ENCODE results near the gene PAM. TPM values are rescaled to one million over a fixed set of nuclear protein-coding genes. Genes with fewer than 3 reads are reported as not detected.

Gene PAM
- total and polyA plus RNA-seq, 7 donors: 14.3 to 261 (median 198) TPM

GRCh38 chr5:102818345-102818744, 63.2 kb downstream of the PAM start:
- Histone ChIP-seq H3K4me1 (peaks cover 0 to 23% (median 12%) of the 10 kb centered on the region in 4 donors), H3K9me3 (no peaks in the 10 kb centered on the region), H3K4me3 (no peak overlapping the region), H3K36me3 (no peaks in the 10 kb centered on the region), H3K27me3 (no peaks in the 10 kb centered on the region), H3K27ac (no peak overlapping the region)
- TF ChIP-seq EP300 (IDR thresholded peaks at IDR 0.05): no peak
- no peak for TF ChIP-seq POLR2AphosphoS5 (IDR thresholded peaks at IDR 0.05)
- no peak for TF ChIP-seq POLR2A (IDR thresholded peaks at IDR 0.05)
- DNase-seq: no peak
- WGBS, 2 donors: 89 to 95% methylated on average over 1 of the region's 1 CpG
- intact Hi-C loops (cut with DNase I): no loop called here

DNA sequence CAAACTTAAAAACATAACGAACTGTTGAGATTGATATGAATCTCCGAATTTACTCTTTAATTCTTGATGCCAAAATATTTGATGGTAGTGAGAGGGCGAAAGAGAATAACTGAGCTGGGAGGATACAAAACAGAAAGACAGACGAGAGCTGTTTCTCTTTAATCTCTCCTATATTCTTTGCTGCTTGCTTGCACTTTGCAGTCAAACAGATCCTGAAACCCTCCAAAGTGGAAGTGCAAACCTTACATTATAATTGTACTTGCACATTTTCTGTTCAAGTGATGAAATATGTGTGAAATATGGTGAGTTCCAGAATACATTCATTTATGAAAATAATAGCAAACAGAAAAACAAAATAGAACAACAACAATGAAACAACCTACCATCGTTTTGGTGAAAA, 63.8 kb downstream of the PAM start:
- Histone ChIP-seq H3K27ac (no peak overlapping the region), H3K27me3 (no peaks in the 10 kb centered on the region), H3K36me3 (no peaks in the 10 kb centered on the region), H3K4me3 (no peak overlapping the region), H3K4me1 (peaks cover 0 to 29% (median 14%) of the 10 kb centered on the region in 4 donors), H3K9me3 (no peaks in the 10 kb centered on the region)
- no peak for DNase-seq
- intact Hi-C loops (cut with DNase I): no loop called here
- 91 to 93% methylated on average over 5 of the region's 5 CpGs for WGBS, 2 donors
- TF ChIP-seq EP300 (IDR thresholded peaks at IDR 0.05): no peak
- TF ChIP-seq POLR2AphosphoS5 (IDR thresholded peaks at IDR 0.05): no peak
- TF ChIP-seq POLR2A (IDR thresholded peaks at IDR 0.05): no peak
- TF ChIP-seq, protein P1, sequence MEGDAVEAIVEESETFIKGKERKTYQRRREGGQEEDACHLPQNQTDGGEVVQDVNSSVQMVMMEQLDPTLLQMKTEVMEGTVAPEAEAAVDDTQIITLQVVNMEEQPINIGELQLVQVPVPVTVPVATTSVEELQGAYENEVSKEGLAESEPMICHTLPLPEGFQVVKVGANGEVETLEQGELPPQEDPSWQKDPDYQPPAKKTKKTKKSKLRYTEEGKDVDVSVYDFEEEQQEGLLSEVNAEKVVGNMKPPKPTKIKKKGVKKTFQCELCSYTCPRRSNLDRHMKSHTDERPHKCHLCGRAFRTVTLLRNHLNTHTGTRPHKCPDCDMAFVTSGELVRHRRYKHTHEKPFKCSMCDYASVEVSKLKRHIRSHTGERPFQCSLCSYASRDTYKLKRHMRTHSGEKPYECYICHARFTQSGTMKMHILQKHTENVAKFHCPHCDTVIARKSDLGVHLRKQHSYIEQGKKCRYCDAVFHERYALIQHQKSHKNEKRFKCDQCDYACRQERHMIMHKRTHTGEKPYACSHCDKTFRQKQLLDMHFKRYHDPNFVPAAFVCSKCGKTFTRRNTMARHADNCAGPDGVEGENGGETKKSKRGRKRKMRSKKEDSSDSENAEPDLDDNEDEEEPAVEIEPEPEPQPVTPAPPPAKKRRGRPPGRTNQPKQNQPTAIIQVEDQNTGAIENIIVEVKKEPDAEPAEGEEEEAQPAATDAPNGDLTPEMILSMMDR (IDR thresholded peaks at IDR 0.05): no peak

GRCh38 chr5:102819634-102820033, 64.5 kb downstream of the PAM start:
- intact Hi-C loops (cut with DNase I): no loop called here
- peaks cover 0 to 29% (median 13%) of the 10 kb centered on the region in 4 donors for H3K4me1 ChIP-seq
- TF ChIP-seq POLR2AphosphoS5 (IDR thresholded peaks at IDR 0.05) (no peak), EP300 (IDR thresholded peaks at IDR 0.05) (no peak), POLR2A (IDR thresholded peaks at IDR 0.05) (no peak)
- TF ChIP-seq, protein P1 (IDR thresholded peaks at IDR 0.05): no peak
- no peak for DNase-seq
- no peaks in the 10 kb centered on the region for H3K27me3 ChIP-seq
- H3K4me3 ChIP-seq: no peak overlapping the region
- no peak overlapping the region for H3K27ac ChIP-seq
- WGBS, 2 donors: 77 to 86% methylated on average over 5 of the region's 5 CpGs
- no peaks in the 10 kb centered on the region for H3K9me3 ChIP-seq
- H3K36me3 ChIP-seq: no peaks in the 10 kb centered on the region

DNA sequence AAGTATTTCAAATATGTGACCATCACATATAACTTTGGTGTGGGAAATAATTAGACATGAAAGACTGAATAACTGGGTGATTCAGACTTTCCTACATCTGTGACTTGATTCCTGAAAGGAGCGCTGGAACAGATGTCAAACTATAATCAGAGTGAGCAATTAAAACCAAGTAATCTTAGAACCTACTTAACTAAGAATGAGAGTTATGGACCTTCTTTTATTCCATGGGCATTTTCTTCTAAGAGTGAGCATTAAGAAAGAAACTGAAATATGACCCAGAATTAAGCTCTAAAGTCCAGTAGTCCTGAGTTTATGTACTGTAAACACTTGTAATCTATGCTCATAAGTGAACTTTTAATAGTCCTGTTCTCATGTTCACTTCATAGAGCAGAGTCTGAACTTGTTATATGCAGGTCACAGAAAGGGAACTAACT, 68.4 kb downstream of the PAM start:
- no peak for TF ChIP-seq POLR2AphosphoS5 (IDR thresholded peaks at IDR 0.05)
- TF ChIP-seq POLR2A (IDR thresholded peaks at IDR 0.05): no peak
- TF ChIP-seq, protein P1 (IDR thresholded peaks at IDR 0.05): no peak
- TF ChIP-seq EP300 (IDR thresholded peaks at IDR 0.05): no peak

GRCh38 chr5:102826629-102827028, 71.5 kb downstream of the PAM start:
- Histone ChIP-seq H3K27me3 (no peaks in the 10 kb centered on the region), H3K4me1 (peaks cover 0 to 19% (median 7%) of the 10 kb centered on the region in 4 donors), H3K9me3 (no peaks in the 10 kb centered on the region), H3K4me3 (no peak overlapping the region), H3K36me3 (no peaks in the 10 kb centered on the region), H3K27ac (no peak overlapping the region)
- no peak for TF ChIP-seq EP300 (IDR thresholded peaks at IDR 0.05)
- TF ChIP-seq POLR2AphosphoS5 (IDR thresholded peaks at IDR 0.05): no peak
- DNase-seq: no peak
- intact Hi-C loops (cut with DNase I): no loop called here

More for the DNA sequence above, 68.4 kb downstream of the PAM start:
- no peaks in the 10 kb centered on the region for H3K9me3 ChIP-seq
- DNase-seq: no peak
- peaks cover 0 to 17% (median 6%) of the 10 kb centered on the region in 4 donors for H3K4me1 ChIP-seq
- no peaks in the 10 kb centered on the region for H3K27me3 ChIP-seq
- no peaks in the 10 kb centered on the region for H3K36me3 ChIP-seq
- H3K4me3 ChIP-seq: no peak overlapping the region
- H3K27ac ChIP-seq: no peak overlapping the region
- intact Hi-C loops (cut with DNase I): no loop called here
- WGBS, 2 donors: 65 to 70% methylated on average over 1 of the region's 1 CpG

GRCh38 chr5:102830241-102830640, 75.1 kb downstream of the PAM start:
- no peaks in the 10 kb centered on the region for H3K9me3 ChIP-seq
- 91 to 98% methylated on average over 2 of the region's 2 CpGs for WGBS, 2 donors
- no peak overlapping the region for H3K4me3 ChIP-seq
- intact Hi-C loops (cut with DNase I): no loop called here
- H3K27ac ChIP-seq: no peak overlapping the region
- TF ChIP-seq, protein P1 (IDR thresholded peaks at IDR 0.05): no peak
- no peak for TF ChIP-seq POLR2AphosphoS5 (IDR thresholded peaks at IDR 0.05)
- no peak for TF ChIP-seq POLR2A (IDR thresholded peaks at IDR 0.05)
- TF ChIP-seq EP300 (IDR thresholded peaks at IDR 0.05): no peak
- H3K4me1 ChIP-seq: peaks cover 0 to 14% (median 0%) of the 10 kb centered on the region in 4 donors
- H3K36me3 ChIP-seq: no peaks in the 10 kb centered on the region
- no peaks in the 10 kb centered on the region for H3K27me3 ChIP-seq
- DNase-seq: no peak
